GM12878 (cell line): ENCODE measurements around the gene BGLAP. TPM values are rescaled to one million over a fixed set of nuclear protein-coding genes. Genes with fewer than 3 reads are reported as not detected.

ENCODE experiments used
- ATF2 ChIP-seq: IDR thresholded peaks from 2 replicates; pipeline ENCODE4 v1.6.1; 2012; ENCODE audit warnings: low read length, inconsistent platforms
- BCL11A ChIP-seq: IDR thresholded peaks from 2 replicates; pipeline ENCODE4 v1.6.1; 2011; ENCODE audit warnings: low read depth, low read length
- BCLAF1 ChIP-seq: fragments of 450-650 bp; IDR thresholded peaks from 2 replicates; pipeline ENCODE4 v1.6.1; 2017; ENCODE audit warnings: antibody characterized with exemption, mild to moderate bottlenecking, moderate library complexity
- BHLHE40 ChIP-seq, 2 experiments: fragments of 450-650 bp in 1 of 2; IDR thresholded peaks; 2 replicates each; pipeline ENCODE4 v1.6.1; 2011 to 2017; ENCODE audit warnings: low read depth in 2 of 2, borderline replicate concordance in 1 of 2, improper control_type of control experiment in 1 of 2, low read length in 1 of 2, mild to moderate bottlenecking in 1 of 2
- CHD4 ChIP-seq: fragments of 200-600 bp; sonication (generic); IDR thresholded peaks from 2 replicates; pipeline ENCODE4 v1.6.1; 2016; ENCODE audit warnings: mild to moderate bottlenecking
- EED ChIP-seq: sonication (generic); IDR thresholded peaks from 2 replicates; pipeline ENCODE4 v1.6.1; 2016; ENCODE audit warnings: antibody characterized with exemption, low read depth
- ETV6 ChIP-seq, 2 experiments: fragments of 450-650 bp in 1 of 2; IDR thresholded peaks in 1 of 2; conservative IDR thresholded peaks in 1 of 2; 2 replicates each; pipeline ENCODE4 v1.6.1; 2014; ENCODE audit warnings: antibody characterized with exemption in 1 of 2, borderline replicate concordance in 1 of 2, low read depth in 1 of 2, mild to moderate bottlenecking in 1 of 2, moderate library complexity in 1 of 2
- FOXM1 ChIP-seq: IDR thresholded peaks from 2 replicates; pipeline ENCODE4 v1.6.1; 2012; ENCODE audit warnings: low read depth, mild to moderate bottlenecking, inconsistent platforms, low read length, moderate library complexity
- IKZF1 ChIP-seq: fragments of 450-650 bp; conservative IDR thresholded peaks from 2 replicates; pipeline ENCODE4 v1.6.1; 2017; ENCODE audit warnings: antibody characterized with exemption, mild to moderate bottlenecking
- IRF3 ChIP-seq: fragments of 450-650 bp; IDR thresholded peaks from 2 replicates; pipeline ENCODE4 v1.6.1; 2014; ENCODE audit warnings: mild to moderate bottlenecking
- IRF4 ChIP-seq: IDR thresholded peaks from 2 replicates; pipeline ENCODE4 v1.6.1; 2011; ENCODE audit warnings: low read depth, low read length
- JUNB ChIP-seq: IDR thresholded peaks from 2 replicates; pipeline ENCODE4 v1.6.1; 2016; ENCODE audit warnings: antibody characterized with exemption, mild to moderate bottlenecking
- MTA2 ChIP-seq: fragments of 450-650 bp; IDR thresholded peaks from 2 replicates; pipeline ENCODE4 v1.6.1; 2016; ENCODE audit warnings: low read depth, mild to moderate bottlenecking, moderate library complexity
- NFXL1 ChIP-seq: fragments of 450-650 bp; IDR thresholded peaks from 2 replicates; pipeline ENCODE4 v1.6.1; 2017; ENCODE audit warnings: antibody characterized with exemption, mild to moderate bottlenecking, borderline replicate concordance
- PAX5 ChIP-seq: IDR thresholded peaks from 2 replicates; pipeline ENCODE4 v1.6.1; 2011; ENCODE audit warnings: low read depth, low read length, borderline replicate concordance
- POLR2AphosphoS5 ChIP-seq: IDR thresholded peaks from 2 replicates; pipeline ENCODE4 v1.6.1; 2011; ENCODE audit warnings: mild to moderate bottlenecking, low read length, inconsistent platforms
- RCOR1 ChIP-seq: conservative IDR thresholded peaks from 2 replicates; pipeline ENCODE4 v1.6.1; 2012; ENCODE audit warnings: low read depth, low read length, improper control_type of control experiment
- SIX5 ChIP-seq: IDR thresholded peaks from 2 replicates; pipeline ENCODE4 v1.6.1; 2011; ENCODE audit warnings: mild to moderate bottlenecking, low read depth, low read length, moderate library complexity; ENCODE audit not compliant: severe bottlenecking
- SPI1 ChIP-seq: IDR thresholded peaks from 2 replicates; pipeline ENCODE4 v1.6.1; 2011; ENCODE audit warnings: low read depth, mild to moderate bottlenecking, low read length, moderate library complexity, borderline replicate concordance; ENCODE audit not compliant: insufficient read depth
- SREBF2 ChIP-seq: IDR thresholded peaks from 2 replicates; pipeline ENCODE4 v1.6.1; 2012; ENCODE audit warnings: mild to moderate bottlenecking, low read length
- ZBED1 ChIP-seq: IDR thresholded peaks from 2 replicates; pipeline ENCODE4 v1.6.1; 2016; ENCODE audit warnings: borderline replicate concordance
- ZNF274 ChIP-seq: IDR thresholded peaks from one replicate; pipeline ENCODE4 v1.8.0; 2011; ENCODE audit not compliant: insufficient read length, insufficient read depth
- ZNF384 ChIP-seq: IDR thresholded peaks from 2 replicates; pipeline ENCODE4 v1.6.1; 2012; ENCODE audit warnings: low read depth, mild to moderate bottlenecking, low read length, improper control_type of control experiment, borderline replicate concordance
- polyA plus RNA-seq, 11 experiments: library from polyadenylated mRNA; depleted of rRNA in 4 of 11; unstranded in 6 of 11; stranded (reverse) in 5 of 11; fragments of >200 nt; fragmentation: Nextera tagmentation in 4 of 11; fragmentation: Illumina TruSeq in 1 of 11; extraction: Ambion mirVana in 4 of 11; extraction: Trizol in 1 of 11; gene quantifications; 1 replicate in 1 of 11; 2 replicates in 10 of 11; pipeline versions ENCODE4 v1.2.1 to v1.2.3, GENCODE V29; 2011 to 2016; ENCODE audit warnings: inconsistent platforms in 2 of 11, missing spikeins in 2 of 11, low read depth in 1 of 11
- total RNA-seq, 4 experiments: library from RNA; depleted of rRNA in 3 of 4; stranded (reverse); fragments of >200 nt in 3 of 4; fragmentation: Illumina TruSeq in 1 of 4; extraction: Trizol in 1 of 4; gene quantifications; 2 replicates each; pipeline versions ENCODE4 v1.2.1 to v1.2.3, GENCODE V29; 2013 to 2021

BGLAP gene
- total and polyA plus RNA-seq, 10 of the 15 experiments (the other 5 are each of a cell fraction or from before 2014, with no cell fraction given), result 0.20 to 1.8 (median 0.40) TPM; not detected in 3

GRCh38 chr1:156212833-156213643 lies 28.9 kb upstream of the BGLAP start, which contains the start of gene PMF1 (continued):
- TF ChIP-seq SIX5 (no peak), IRF3 (peak; percentile 79; the same call in 1 of the 2 replicates), RCOR1 (peak; percentile 90; the same call in 1 of the 2 replicates), ATF2 (no peak; the same call in 1 of the 2 replicates), ZNF384 (no peak), IRF4 (no peak), CHD4 (no peak), IKZF1 (peak; percentile 74), ZNF274 (no peak), ETV6 (conservative IDR thresholded peaks at IDR 0.05 in 1 of 2, IDR thresholded peaks at IDR 0.05 in 1 of 2; ENCODE audit: borderline replicate concordance in 1 of 2, low read depth in 1 of 2) (no peak), MTA2 (no peak), FOXM1 (peak; percentile 52; the same call in 1 of the 2 replicates), BCL11A (no peak), SPI1 (no peak), POLR2AphosphoS5 (peak; percentile 93), JUNB (0 out of 2 replicates have a peak, but pooled peaks have one; percentile 8), SREBF2 (no peak), BCLAF1 (no peak), BHLHE40 (IDR thresholded peaks at IDR 0.05; ENCODE audit: borderline replicate concordance in 1 of 2, low read depth in 2 of 2, low read length in 1 of 2) (peak; percentile 31 to 38; a peak in 2 of 4 replicates), EED (peak; percentile 70), NFXL1 (no peak), PAX5 (no peak), ZBED1 (peak; percentile 82; the same call in 1 of the 2 replicates)
